ENCODE measurements around the gene EIF4G3.

DNA sequence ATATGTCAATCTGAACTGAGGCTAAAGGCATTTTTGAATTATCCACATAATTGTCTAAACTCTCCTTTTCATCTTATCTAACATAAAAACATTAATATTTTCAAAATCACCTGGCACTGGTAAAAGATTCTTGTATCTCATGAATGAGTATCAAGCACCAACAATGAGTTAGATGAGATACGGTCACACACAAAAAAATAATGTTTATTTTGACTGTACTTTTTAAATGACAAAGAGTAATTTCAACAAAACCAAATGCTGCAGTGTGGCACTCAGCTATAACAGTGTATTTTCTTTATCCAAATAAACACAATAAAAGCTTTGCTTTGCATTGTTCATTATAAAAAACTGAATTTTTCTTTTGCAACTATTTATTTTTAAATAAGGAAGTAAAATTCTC lies 59.5 kb downstream of the EIF4G3 start:
- TF ChIP-seq SPI1 (IDR thresholded peaks at IDR 0.05; ENCODE audit: borderline replicate concordance, low read depth, low read length) (no peak), POLR2A (conservative IDR thresholded peaks at IDR 0.05) (no peak), L3MBTL2 (IDR thresholded peaks at IDR 0.05) (no peak), NR2F6 (CRISPR knock-in tag; IDR thresholded peaks at IDR 0.05) (no peak)
- TF ChIP-seq, protein P1, sequence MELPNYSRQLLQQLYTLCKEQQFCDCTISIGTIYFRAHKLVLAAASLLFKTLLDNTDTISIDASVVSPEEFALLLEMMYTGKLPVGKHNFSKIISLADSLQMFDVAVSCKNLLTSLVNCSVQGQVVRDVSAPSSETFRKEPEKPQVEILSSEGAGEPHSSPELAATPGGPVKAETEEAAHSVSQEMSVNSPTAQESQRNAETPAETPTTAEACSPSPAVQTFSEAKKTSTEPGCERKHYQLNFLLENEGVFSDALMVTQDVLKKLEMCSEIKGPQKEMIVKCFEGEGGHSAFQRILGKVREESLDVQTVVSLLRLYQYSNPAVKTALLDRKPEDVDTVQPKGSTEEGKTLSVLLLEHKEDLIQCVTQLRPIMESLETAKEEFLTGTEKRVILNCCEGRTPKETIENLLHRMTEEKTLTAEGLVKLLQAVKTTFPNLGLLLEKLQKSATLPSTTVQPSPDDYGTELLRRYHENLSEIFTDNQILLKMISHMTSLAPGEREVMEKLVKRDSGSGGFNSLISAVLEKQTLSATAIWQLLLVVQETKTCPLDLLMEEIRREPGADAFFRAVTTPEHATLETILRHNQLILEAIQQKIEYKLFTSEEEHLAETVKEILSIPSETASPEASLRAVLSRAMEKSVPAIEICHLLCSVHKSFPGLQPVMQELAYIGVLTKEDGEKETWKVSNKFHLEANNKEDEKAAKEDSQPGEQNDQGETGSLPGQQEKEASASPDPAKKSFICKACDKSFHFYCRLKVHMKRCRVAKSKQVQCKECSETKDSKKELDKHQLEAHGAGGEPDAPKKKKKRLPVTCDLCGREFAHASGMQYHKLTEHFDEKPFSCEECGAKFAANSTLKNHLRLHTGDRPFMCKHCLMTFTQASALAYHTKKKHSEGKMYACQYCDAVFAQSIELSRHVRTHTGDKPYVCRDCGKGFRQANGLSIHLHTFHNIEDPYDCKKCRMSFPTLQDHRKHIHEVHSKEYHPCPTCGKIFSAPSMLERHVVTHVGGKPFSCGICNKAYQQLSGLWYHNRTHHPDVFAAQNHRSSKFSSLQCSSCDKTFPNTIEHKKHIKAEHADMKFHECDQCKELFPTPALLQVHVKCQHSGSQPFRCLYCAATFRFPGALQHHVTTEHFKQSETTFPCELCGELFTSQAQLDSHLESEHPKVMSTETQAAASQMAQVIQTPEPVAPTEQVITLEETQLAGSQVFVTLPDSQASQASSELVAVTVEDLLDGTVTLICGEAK (IDR thresholded peaks at IDR 0.05), result no peak
- TF ChIP-seq, protein P1 (CRISPR knock-in tag; IDR thresholded peaks at IDR 0.05), result no peak

All from K562 (cell line).